GM23338 (cell line): ENCODE results near the gene STRBP. TPM values are rescaled to one million over a fixed set of nuclear protein-coding genes. Genes with fewer than 3 reads are reported as not detected.

ENCODE experiments used
- ATAC-seq: fragments of 200-7000 bp; cut with Tn5 transposase; 3 replicates; pipeline ENCODE4 v1.9.1; 2020
- DNase-seq: peaks from one replicate; pipeline ENCODE4 v3.0.0-alpha.2; 2015; ENCODE audit warnings: low spot score
- H2AFZ ChIP-seq: fragments of 200-600 bp; sonication (generic); 2 replicates; pipeline ENCODE4 v1.8.0; 2016; ENCODE audit warnings: antibody characterized with exemption, mild to moderate bottlenecking, moderate library complexity
- H3F3A ChIP-seq: fragments of 200-600 bp; sonication (generic); replicated peaks from 2 replicates; pipeline ENCODE4 v1.8.0; 2017; ENCODE audit warnings: antibody characterized with exemption, mixed run types, low read depth
- H3K27ac ChIP-seq: fragments of 200-600 bp; sonication (generic); 2 replicates; pipeline ENCODE4 v1.6.1; 2016; ENCODE audit warnings: low read depth
- H3K27me3 ChIP-seq: fragments of 200-600 bp; sonication (generic); 2 replicates; pipeline ENCODE4 v1.8.0; 2016; ENCODE audit warnings: mild to moderate bottlenecking, mixed run types, moderate library complexity; ENCODE audit not compliant: insufficient read depth
- H3K36me3 ChIP-seq: fragments of 200-600 bp; sonication (generic); 2 replicates; pipeline ENCODE4 v1.8.0; 2016; ENCODE audit warnings: mild to moderate bottlenecking; ENCODE audit not compliant: insufficient read depth
- H3K4me1 ChIP-seq: fragments of 200-600 bp; sonication (generic); 2 replicates; pipeline ENCODE4 v1.8.0; 2016; ENCODE audit warnings: mild to moderate bottlenecking, moderate library complexity; ENCODE audit not compliant: insufficient read depth
- H3K4me2 ChIP-seq: fragments of 200-600 bp; sonication (generic); 2 replicates; pipeline ENCODE4 v1.7.1; 2017; ENCODE audit warnings: mixed run types
- H3K4me3 ChIP-seq: fragments of 200-600 bp; sonication (generic); 2 replicates; pipeline ENCODE4 v1.6.1; 2016; ENCODE audit warnings: mixed run types
- H3K79me2 ChIP-seq: fragments of 200-600 bp; sonication (generic); replicated peaks from 2 replicates; pipeline ENCODE4 v1.8.0; 2017; ENCODE audit warnings: mild to moderate bottlenecking; ENCODE audit not compliant: insufficient read depth
- H3K9me2 ChIP-seq: fragments of 200-600 bp; sonication (generic); 2 replicates; pipeline ENCODE4 v1.8.0; 2017; ENCODE audit not compliant: insufficient read depth
- H4K20me1 ChIP-seq: fragments of 200-600 bp; sonication (generic); replicated peaks from 2 replicates; pipeline ENCODE4 v1.8.0; 2017; ENCODE audit warnings: mild to moderate bottlenecking; ENCODE audit not compliant: insufficient read depth
- H3K27ac Mint-ChIP-seq: 2 replicates; pipeline ENCODE4 v1.8.0; 2020; ENCODE audit warnings: inconsistent platforms, mild to moderate bottlenecking, moderate library complexity, mixed read lengths
- H3K27me3 Mint-ChIP-seq: 3 replicates; pipeline ENCODE4 v1.8.0; 2022; ENCODE audit warnings: low read depth, mild to moderate bottlenecking, moderate library complexity, mixed read lengths, inconsistent platforms; ENCODE audit not compliant: insufficient read depth, poor library complexity
- H3K36me3 Mint-ChIP-seq: 3 replicates; pipeline ENCODE4 v1.8.0; 2021; ENCODE audit warnings: low read depth, mild to moderate bottlenecking, inconsistent platforms, moderate library complexity, mixed read lengths
- H3K4me1 Mint-ChIP-seq: 3 replicates; pipeline ENCODE4 v1.8.0; 2020; ENCODE audit warnings: mild to moderate bottlenecking, inconsistent platforms, mixed read lengths
- H3K4me3 Mint-ChIP-seq: 3 replicates; pipeline ENCODE4 v1.8.0; 2021; ENCODE audit warnings: moderate library complexity, mild to moderate bottlenecking, inconsistent platforms, mixed read lengths
- H3K9me3 Mint-ChIP-seq: 3 replicates; pipeline ENCODE4 v1.8.0; 2020; ENCODE audit warnings: moderate library complexity, mild to moderate bottlenecking, inconsistent platforms, mixed read lengths
- CTCF ChIP-seq, 2 experiments: fragments of 200-600 bp in 1 of 2; sonication (generic) in 1 of 2; conservative IDR thresholded peaks; 2 replicates each; pipeline versions ENCODE4 v1.5.1 to v1.6.1; 2016 to 2017; ENCODE audit warnings: antibody characterized with exemption in 2 of 2, low read depth in 2 of 2, mild to moderate bottlenecking in 2 of 2, moderate library complexity in 1 of 2
- EZH2 ChIP-seq: fragments of 200-600 bp; sonication (generic); IDR thresholded peaks from one replicate; pipeline ENCODE4 v1.8.0; 2017; ENCODE audit warnings: antibody characterized with exemption, mild to moderate bottlenecking, low read depth; ENCODE audit not compliant: unreplicated experiment
- EZH2phosphoT487 ChIP-seq: fragments of 200-600 bp; sonication (generic); IDR thresholded peaks from one replicate; pipeline ENCODE4 v1.8.1; 2018; ENCODE audit warnings: antibody characterized with exemption; ENCODE audit not compliant: unreplicated experiment
- ZNF462 ChIP-seq: fragments of 250-450 bp; sonication (Bioruptor Pico); IDR thresholded peaks from 2 replicates; pipeline ENCODE4 v1.5.0; 2020; ENCODE audit warnings: mild to moderate bottlenecking, moderate library complexity
- polyA plus RNA-seq: library from polyadenylated mRNA; unstranded; fragments of >200 nt; fragmentation: Nextera tagmentation; extraction: Ambion mirVana; gene quantifications from 2 replicates; pipeline ENCODE4 v1.2.1, GENCODE V29; 2016
- total RNA-seq: library from RNA; depleted of rRNA; stranded (reverse); fragments of >200 nt; shearing (Covaris generic); gene quantifications from 2 replicates; pipeline ENCODE4 v1.2.3, GENCODE V29; 2014
- TF ChIP-seq, protein P1 (sequence below): IDR thresholded peaks from one replicate; pipeline ENCODE4 v1.6.1; 2018; ENCODE audit warnings: antibody characterized with exemption; ENCODE audit not compliant: unreplicated experiment

STRBP gene
- total and polyA plus RNA-seq, 2 experiments from 2014 or later, result 80.5 to 116 TPM

DNA sequence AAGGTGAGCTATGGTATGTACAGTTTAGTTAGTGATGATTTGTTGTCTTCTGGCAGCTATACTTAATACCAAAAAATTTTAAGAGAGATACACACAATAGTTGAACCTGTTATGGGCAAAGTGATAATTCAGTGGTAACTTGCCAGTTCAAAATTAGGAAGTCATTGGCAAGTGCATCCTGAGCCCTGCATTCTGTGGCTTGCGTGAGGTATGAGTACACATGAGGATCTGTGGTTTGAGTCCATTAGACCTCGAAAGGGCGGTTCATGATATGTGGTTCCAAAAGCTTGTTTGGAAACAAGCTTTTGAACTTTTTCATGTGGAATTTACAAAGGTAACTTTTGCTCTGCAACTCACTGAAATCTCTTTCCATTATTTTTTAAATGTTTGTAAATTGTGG, 187.9 kb downstream of the STRBP start (continued):
- no peak for TF ChIP-seq ZNF462 (CRISPR knock-in tag)
- TF ChIP-seq EZH2phosphoT487, result no peak
- no peak for TF ChIP-seq EZH2

GRCh38 chr9:123074628-123075027, 193.8 kb downstream of the STRBP start:
- Histone ChIP-seq H3K9me2 (no peaks in the 10 kb centered on the region), H3K4me1 (peaks cover 52% of the 10 kb centered on the region), H3K4me3 (no peak overlapping the region), H3K27ac (no peak overlapping the region), H3K27me3 (no peaks in the 10 kb centered on the region), H3F3A (no peaks in the 10 kb centered on the region), H4K20me1 (no peaks in the 10 kb centered on the region; the same call in 1 of the 2 replicates), H3K79me2 (no peaks in the 10 kb centered on the region), H3K4me2 (peak overlapping the region; percentile 45; the same call in 1 of the 2 replicates), H2AFZ (no peak overlapping the region), H3K36me3 (peaks cover 4% of the 10 kb centered on the region; the same call in 1 of the 2 replicates)
- DNase-seq (no peak), ATAC-seq (no peak)
- H3K4me1 Mint-ChIP-seq, result peaks cover 66% of the 10 kb centered on the region
- no peaks in the 10 kb centered on the region for H3K9me3 Mint-ChIP-seq
- H3K27ac Mint-ChIP-seq, result peak overlapping the region; percentile 76; the same call in 1 of the 2 replicates
- peak overlapping the region; percentile 34; the same call in 1 of the 3 replicates for H3K4me3 Mint-ChIP-seq
- H3K27me3 Mint-ChIP-seq, result no peaks in the 10 kb centered on the region
- H3K36me3 Mint-ChIP-seq, result peaks cover 40% of the 10 kb centered on the region
- TF ChIP-seq CTCF (conservative IDR thresholded peaks at IDR 0.05; ENCODE audit: low read depth in 2 of 2) (no peak), EZH2phosphoT487 (no peak)
- TF ChIP-seq, protein P1, sequence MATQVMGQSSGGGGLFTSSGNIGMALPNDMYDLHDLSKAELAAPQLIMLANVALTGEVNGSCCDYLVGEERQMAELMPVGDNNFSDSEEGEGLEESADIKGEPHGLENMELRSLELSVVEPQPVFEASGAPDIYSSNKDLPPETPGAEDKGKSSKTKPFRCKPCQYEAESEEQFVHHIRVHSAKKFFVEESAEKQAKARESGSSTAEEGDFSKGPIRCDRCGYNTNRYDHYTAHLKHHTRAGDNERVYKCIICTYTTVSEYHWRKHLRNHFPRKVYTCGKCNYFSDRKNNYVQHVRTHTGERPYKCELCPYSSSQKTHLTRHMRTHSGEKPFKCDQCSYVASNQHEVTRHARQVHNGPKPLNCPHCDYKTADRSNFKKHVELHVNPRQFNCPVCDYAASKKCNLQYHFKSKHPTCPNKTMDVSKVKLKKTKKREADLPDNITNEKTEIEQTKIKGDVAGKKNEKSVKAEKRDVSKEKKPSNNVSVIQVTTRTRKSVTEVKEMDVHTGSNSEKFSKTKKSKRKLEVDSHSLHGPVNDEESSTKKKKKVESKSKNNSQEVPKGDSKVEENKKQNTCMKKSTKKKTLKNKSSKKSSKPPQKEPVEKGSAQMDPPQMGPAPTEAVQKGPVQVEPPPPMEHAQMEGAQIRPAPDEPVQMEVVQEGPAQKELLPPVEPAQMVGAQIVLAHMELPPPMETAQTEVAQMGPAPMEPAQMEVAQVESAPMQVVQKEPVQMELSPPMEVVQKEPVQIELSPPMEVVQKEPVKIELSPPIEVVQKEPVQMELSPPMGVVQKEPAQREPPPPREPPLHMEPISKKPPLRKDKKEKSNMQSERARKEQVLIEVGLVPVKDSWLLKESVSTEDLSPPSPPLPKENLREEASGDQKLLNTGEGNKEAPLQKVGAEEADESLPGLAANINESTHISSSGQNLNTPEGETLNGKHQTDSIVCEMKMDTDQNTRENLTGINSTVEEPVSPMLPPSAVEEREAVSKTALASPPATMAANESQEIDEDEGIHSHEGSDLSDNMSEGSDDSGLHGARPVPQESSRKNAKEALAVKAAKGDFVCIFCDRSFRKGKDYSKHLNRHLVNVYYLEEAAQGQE, result no peak
